Heart right ventricle (tissue), 16 donors: Measurements from ENCODE around the gene CFAP92. TPM values are rescaled to one million over a fixed set of nuclear protein-coding genes. Genes with fewer than 3 reads are reported as not detected.

Experiments used
- ATAC-seq, 8 donors: fragments of 200-7000 bp; cut with Tn5 transposase; one replicate each; pipeline ENCODE4 v1.9.1; 2020; ENCODE audit warnings: mild to moderate bottlenecking in 8 of 8, moderate library complexity in 8 of 8, moderate number of reproducible peaks in 1 of 8
- DNase-seq, 2 donors: peaks; one replicate each; pipeline ENCODE4 v3.0.0-alpha.2; 2020
- H3K27ac ChIP-seq, 10 donors: fragments of 200-600 bp; sonication (generic) in 2 of 10; one replicate each; pipeline versions ENCODE4 v1.5.0 to v1.8.0; 2020 to 2022; ENCODE audit warnings: mild to moderate bottlenecking in 3 of 10
- H3K27me3 ChIP-seq, 7 donors: fragments of 200-600 bp; one replicate each; pipeline ENCODE4 v1.8.0; 2021 to 2022; ENCODE audit warnings: mild to moderate bottlenecking in 2 of 7
- H3K36me3 ChIP-seq, 9 donors: fragments of 200-600 bp; sonication (generic) in 1 of 9; one replicate each; pipeline versions ENCODE4 v1.5.0 to v1.8.0; 2020 to 2022; ENCODE audit warnings: mild to moderate bottlenecking in 2 of 9
- H3K4me1 ChIP-seq, 9 donors: fragments of 200-600 bp; sonication (generic) in 1 of 9; one replicate each; pipeline versions ENCODE4 v1.5.0 to v1.8.0; 2020 to 2022; ENCODE audit warnings: mild to moderate bottlenecking in 4 of 9
- H3K4me3 ChIP-seq, 10 donors: fragments of 200-600 bp; sonication (generic) in 2 of 10; one replicate each; pipeline versions ENCODE4 v1.5.0 to v1.8.0; 2020 to 2022; ENCODE audit warnings: mild to moderate bottlenecking in 7 of 10, moderate library complexity in 2 of 10
- H3K9me3 ChIP-seq, 11 donors: fragments of 200-600 bp in 10 of 11; sonication (generic) in 2 of 11; one replicate each; pipeline versions ENCODE4 v1.5.0 to v1.8.0; 2013 to 2022; ENCODE audit warnings: mild to moderate bottlenecking in 2 of 11, control low read depth in 1 of 11, moderate library complexity in 1 of 11
- CTCF ChIP-seq, 9 donors: fragments of 200-600 bp; sonication (generic) in 2 of 9; IDR thresholded peaks; one replicate each; pipeline versions ENCODE4 v1.5.0 to v1.8.0; 2021 to 2022; ENCODE audit warnings: antibody characterized with exemption in 9 of 9, mild to moderate bottlenecking in 5 of 9, moderate library complexity in 1 of 9
- WGBS, 2 donors: extraction: QIAGEN DNeasy Blood & Tissue Kit; methylation state at CpG; one replicate each; pipeline ENCODE4 v1.1.7; 2013; ENCODE audit warnings: inconsistent platforms in 1 of 2; 5-methylcytosine and 5-hydroxymethylcytosine counted together
- intact Hi-C, 10 donors: fragments of 100-400 bp; cut with DNase I; formaldehyde crosslinking; loops; one replicate each; pipeline versions ENCODE4 v1.11.1 to v1.14.2; 2022
- polyA plus RNA-seq, 2 donors: library from polyadenylated mRNA; stranded (reverse); fragments of 200-250 nt; gene quantifications; one replicate each; pipeline ENCODE4 v1.2.3, GENCODE V29; 2013
- total RNA-seq, 10 donors: library from RNA; stranded (reverse); fragmentation: NEBNext Ultra II Directional in 3 of 10; extraction: Animal tissue kit (Norgen Biotek cat#: 25700) in 3 of 10; gene quantifications; one replicate each; pipeline versions ENCODE4 v1.2.1 to v1.2.4, GENCODE V29; 2021 to 2023
- donor health status: Arrhythmogenic right ventricular cardiomyopathy.
- donor health status: ischemic (EF 13 %, LVEDD 7.1; RV severe dilation, severe dysfunction).
- donor health status: healthy with polysubstance abuse.
- donor health status: DM: no; HTN: yes; CAD: no.
- donor health status: DM: no; HTN: no; CAD: no.
- donor health status: ischemic (EF 25% LVEDD 6.9; RV normal size, moderate dysfunction).
- donor health status: ischemic (EF 25% LVEDD 5.7; RV mildly dilated, moderate dysfunction).
- donor health status: healthy.
- donor health status: DM: yes; HTN: yes; CAD: no.
- donor health status: Ischemic cardiomyopathy.
- donor health status: ischemic (EF 35%, LVEDD 5.7; RV mildly dilated, moderate dysfunction).
- donor health status: nonischemic (EF 11% LVEDD 7.7; RV severe dilation, severe dysfunction).
- donor health status: DM: yes; HTN: yes; CAD: no.
- donor health status: PGD.
- donor health status: ischemic (EF 29% LVEDD 5.4; RV normal size, mild dysfunction).
- donor health status: nonischemic (EF 23%, LVEDD 6.1; RV moderate dilation, normal function).

CFAP92 gene
- total and polyA plus RNA-seq, 12 donors, result 0.12 to 1.2 (median 0.41) TPM

DNA sequence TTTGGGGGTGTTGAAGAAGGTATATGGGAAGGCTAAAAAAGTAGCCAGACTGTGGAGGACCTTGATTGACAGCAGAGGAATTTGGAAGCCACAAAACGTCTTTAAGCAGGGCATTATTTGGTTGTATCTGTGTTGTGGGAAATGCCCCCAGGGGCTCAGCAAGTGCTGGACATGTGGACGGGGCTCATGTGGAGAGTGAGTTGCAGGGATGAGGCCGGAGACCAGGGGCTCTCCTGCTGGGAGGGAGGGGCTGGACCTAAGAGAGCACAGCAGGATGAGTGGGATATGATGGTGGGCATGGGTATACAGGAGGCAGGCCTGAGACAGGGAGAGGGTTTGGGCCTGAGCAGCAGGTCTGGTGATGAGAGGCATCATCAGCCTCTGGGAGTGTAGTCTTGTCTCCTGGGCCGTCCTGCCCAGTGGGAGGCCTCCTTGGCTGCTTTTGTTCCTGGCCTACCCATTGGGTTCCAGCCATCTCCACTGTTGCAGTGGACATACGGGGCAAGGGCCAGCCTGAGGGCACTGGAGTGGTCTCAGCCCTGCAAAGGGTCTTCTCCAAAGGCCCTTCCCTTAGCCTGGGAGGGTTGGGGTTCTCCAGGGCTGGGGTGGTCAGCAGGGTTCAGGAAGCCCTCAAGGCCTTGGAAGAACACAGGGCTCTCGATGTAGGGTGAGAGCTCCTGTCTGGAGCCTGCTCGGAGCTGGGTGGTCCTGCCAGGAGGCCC is 86.9 kb downstream of the CFAP92 start:
- intact Hi-C loops, result no loop called here
- no peak overlapping the region for H3K4me3 ChIP-seq
- ATAC-seq, result no peak
- WGBS, 2 donors, result 77 to 82% methylated on average over 7 of the region's 7 CpGs
- no peak for TF ChIP-seq CTCF (IDR thresholded peaks at IDR 0.05)
- H3K36me3 ChIP-seq, result peaks cover 0 to 100% (median 71%) of the 10 kb centered on the region in 9 donors
- no peaks in the 10 kb centered on the region for H3K27me3 ChIP-seq
- H3K4me1 ChIP-seq, result peaks cover 0 to 14% (median 4%) of the 10 kb centered on the region in 9 donors
- H3K27ac ChIP-seq, result no peak overlapping the region
- H3K9me3 ChIP-seq, result no peaks in the 10 kb centered on the region
- DNase-seq, result no peak

DNA sequence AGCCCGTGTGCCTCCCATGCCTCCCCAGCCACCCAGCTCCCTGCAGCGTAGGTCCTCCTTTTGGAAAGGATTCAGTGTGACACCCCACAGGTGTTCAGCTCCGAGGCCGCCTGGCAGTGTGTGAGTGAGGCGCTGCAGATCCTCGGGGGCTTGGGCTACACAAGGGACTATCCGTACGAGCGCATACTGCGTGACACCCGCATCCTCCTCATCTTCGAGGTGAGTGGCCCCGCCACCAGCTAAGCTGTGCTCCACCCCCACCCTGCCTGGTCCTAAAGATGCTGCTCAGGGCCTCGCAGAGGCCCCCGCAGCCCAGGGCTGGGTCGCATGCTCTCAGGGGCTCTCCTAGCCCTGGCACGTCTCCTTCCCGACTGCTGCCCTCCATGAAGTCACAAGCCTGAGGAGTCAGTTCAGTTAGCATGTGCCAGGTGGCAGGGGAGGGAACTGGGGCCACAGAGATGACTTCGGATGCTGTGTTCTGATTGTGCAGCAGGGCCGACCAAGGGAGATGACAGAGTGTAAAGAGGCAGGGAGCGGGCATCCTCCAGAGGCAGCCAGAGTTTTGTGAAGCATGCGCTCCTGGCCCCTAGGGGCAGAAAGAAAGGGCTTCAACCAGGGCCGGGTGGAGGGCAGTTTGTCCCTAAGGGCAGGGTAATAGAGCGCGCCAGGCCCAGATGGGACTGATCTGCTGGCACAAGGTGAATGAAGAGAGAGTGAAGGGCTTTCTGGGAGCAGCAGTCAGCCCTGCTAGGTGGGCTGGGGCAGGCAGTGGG is 87.7 kb downstream of the CFAP92 start:
- Histone ChIP-seq H3K4me3 (no peak overlapping the region), H3K4me1 (peaks cover 0 to 7% (median 0%) of the 10 kb centered on the region in 9 donors), H3K9me3 (no peaks in the 10 kb centered on the region), H3K27me3 (no peaks in the 10 kb centered on the region), H3K27ac (no peak overlapping the region), H3K36me3 (peaks cover 0 to 100% (median 75%) of the 10 kb centered on the region in 9 donors)
- 91 to 97% methylated on average over 25 of the region's 25 CpGs for WGBS, 2 donors
- DNase-seq (no peak), ATAC-seq (no peak)
- TF ChIP-seq CTCF (IDR thresholded peaks at IDR 0.05), result no peak
- intact Hi-C loops, result no loop called here

GRCh38 chr3:128903501-128903900 is 90.4 kb downstream of the CFAP92 start:
- Histone ChIP-seq H3K36me3 (peaks cover 0 to 100% (median 87%) of the 10 kb centered on the region in 9 donors), H3K9me3 (no peaks in the 10 kb centered on the region), H3K4me1 (no peaks in the 10 kb centered on the region), H3K27me3 (no peaks in the 10 kb centered on the region), H3K27ac (no peak overlapping the region), H3K4me3 (no peak overlapping the region)
- intact Hi-C loops, result no loop called here
- no peak for TF ChIP-seq CTCF (IDR thresholded peaks at IDR 0.05)
- ATAC-seq (no peak), DNase-seq (no peak)
- WGBS, 2 donors, result 91 to 93% methylated on average over 12 of the region's 12 CpGs

DNA sequence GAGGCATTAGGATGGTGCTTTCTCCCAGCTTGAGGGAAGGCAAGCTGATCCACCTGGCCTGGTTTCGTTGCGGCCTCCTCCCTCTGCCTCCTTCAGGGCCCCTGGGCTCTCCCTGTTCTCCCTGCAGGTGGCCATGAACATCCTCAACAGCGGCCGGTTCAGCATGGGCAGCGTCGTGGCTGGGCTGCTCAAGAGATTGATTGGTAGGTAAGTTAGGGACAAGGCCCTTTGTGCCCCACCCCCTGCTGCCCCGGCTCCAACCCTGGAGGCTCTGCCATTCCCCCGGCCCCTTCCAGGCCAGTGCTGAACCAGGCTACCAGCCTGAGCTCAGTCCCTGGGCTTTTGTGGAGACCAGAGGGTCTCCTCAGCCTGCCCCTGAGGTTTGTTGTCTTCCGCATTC is 91.5 kb downstream of the CFAP92 start:
- no peak overlapping the region for H3K4me3 ChIP-seq
- peaks cover 0 to 100% (median 92%) of the 10 kb centered on the region in 9 donors for H3K36me3 ChIP-seq
- no peak for DNase-seq
- H3K27me3 ChIP-seq, result no peaks in the 10 kb centered on the region
- ATAC-seq, result no peak
- WGBS, 2 donors, result 95 to 97% methylated on average over 9 of the region's 9 CpGs
- H3K9me3 ChIP-seq, result no peaks in the 10 kb centered on the region
- intact Hi-C loops, result no loop called here
- no peak for TF ChIP-seq CTCF (IDR thresholded peaks at IDR 0.05)
- no peak overlapping the region for H3K27ac ChIP-seq
- H3K4me1 ChIP-seq, result peaks cover 0 to 3% (median 0%) of the 10 kb centered on the region in 9 donors
